Heart left ventricle (tissue), 16 donors: Measurements from ENCODE around the gene INPP4B. TPM values are rescaled to one million over a fixed set of nuclear protein-coding genes. Genes with fewer than 3 reads are reported as not detected.
A peak's percentile ranks its signal among the peaks of the same experiment; 100 is the strongest.

Experiments
- ATAC-seq, 4 donors: fragments of 200-7000 bp; cut with Tn5 transposase; one replicate each; pipeline ENCODE4 v1.9.1; 2020 to 2022; ENCODE audit warnings: moderate library complexity in 4 of 4, mild to moderate bottlenecking in 3 of 4, moderate number of reproducible peaks in 1 of 4
- DNase-seq, 5 donors: peaks; one replicate each; pipeline ENCODE4 v3.0.0-alpha.2; 2020
- H3K27ac ChIP-seq, 12 donors: fragments of 200-600 bp; sonication (generic) in 4 of 12; one replicate each; pipeline versions ENCODE4 v1.5.0 to v1.8.0; 2016 to 2022; ENCODE audit warnings: mild to moderate bottlenecking in 2 of 12
- H3K27me3 ChIP-seq, 9 donors: fragments of 200-600 bp; sonication (generic) in 2 of 9; one replicate each; pipeline versions ENCODE4 v1.5.1 to v1.8.0; 2016 to 2022; ENCODE audit warnings: mild to moderate bottlenecking in 3 of 9
- H3K36me3 ChIP-seq, 9 donors: fragments of 200-600 bp; sonication (generic) in 2 of 9; one replicate each; pipeline versions ENCODE4 v1.5.0 to v1.8.0; 2018 to 2022; ENCODE audit warnings: mild to moderate bottlenecking in 2 of 9
- H3K4me1 ChIP-seq, 12 donors: fragments of 200-600 bp; sonication (generic) in 4 of 12; one replicate each; pipeline versions ENCODE4 v1.5.0 to v1.8.0; 2016 to 2022; ENCODE audit warnings: mild to moderate bottlenecking in 3 of 12
- H3K4me3 ChIP-seq, 12 donors: fragments of 200-600 bp; sonication (generic) in 4 of 12; one replicate each; pipeline versions ENCODE4 v1.5.0 to v1.8.0; 2017 to 2022; ENCODE audit warnings: mild to moderate bottlenecking in 9 of 12, moderate library complexity in 4 of 12
- H3K9me3 ChIP-seq, 12 donors: fragments of 200-600 bp; sonication (generic) in 4 of 12; one replicate each; pipeline versions ENCODE4 v1.5.0 to v1.8.0; 2016 to 2022; ENCODE audit warnings: mild to moderate bottlenecking in 1 of 12
- CTCF ChIP-seq, 12 donors: fragments of 200-600 bp; sonication (generic) in 4 of 12; IDR thresholded peaks; one replicate each; pipeline versions ENCODE4 v1.5.0 to v1.8.0; 2018 to 2022; ENCODE audit warnings: antibody characterized with exemption in 12 of 12, mild to moderate bottlenecking in 5 of 12
- POLR2A ChIP-seq, 2 donors: fragments of 450-650 bp; IDR thresholded peaks; one replicate each; pipeline ENCODE4 v1.6.1; 2017; ENCODE audit warnings: antibody characterized with exemption in 2 of 2, mild to moderate bottlenecking in 2 of 2, moderate library complexity in 2 of 2
- WGBS, 4 donors: extraction: QIAGEN DNeasy Blood & Tissue Kit in 2 of 4; methylation state at CpG; one replicate each; pipeline versions ENCODE4 v1.1.5 to v1.1.7; 2013 to 2018; 5-methylcytosine and 5-hydroxymethylcytosine counted together
- intact Hi-C, 10 donors: fragments of 100-400 bp; cut with DNase I; formaldehyde crosslinking; loops; one replicate each; pipeline versions ENCODE4 v1.11.1 to v1.14.2; 2022
- polyA plus RNA-seq, 2 donors: library from polyadenylated mRNA; stranded (reverse); fragments of 200-250 nt; gene quantifications; one replicate each; pipeline ENCODE4 v1.2.3, GENCODE V29; 2013
- total RNA-seq, 9 donors: library from RNA; depleted of rRNA in 2 of 9; stranded (reverse); fragments of >200 nt in 2 of 9; fragmentation: NEBNext Ultra II Directional in 3 of 9; extraction: Animal tissue kit (Norgen Biotek cat#: 25700) in 3 of 9; gene quantifications; one replicate each; pipeline versions ENCODE4 v1.1.0 to v1.2.4, GENCODE V29; 2016 to 2023
- donor health status: ischemic (EF 13 %, LVEDD 7.1; RV severe dilation, severe dysfunction).
- donor health status: healthy with polysubstance abuse.
- donor health status: DM: no; HTN: yes; CAD: no.
- donor health status: DM: no; HTN: no; CAD: no.
- donor health status: ischemic (EF 25% LVEDD 6.9; RV normal size, moderate dysfunction).
- donor health status: ischemic (EF 25% LVEDD 5.7; RV mildly dilated, moderate dysfunction).
- donor health status: healthy.
- donor health status: DM: yes; HTN: yes; CAD: no.
- donor health status: ischemic (EF 35%, LVEDD 5.7; RV mildly dilated, moderate dysfunction).
- donor health status: nonischemic (EF 11% LVEDD 7.7; RV severe dilation, severe dysfunction).
- donor health status: DM: yes; HTN: yes; CAD: no.
- donor health status: PGD.
- donor health status: ischemic (EF 29% LVEDD 5.4; RV normal size, mild dysfunction).
- donor health status: nonischemic (EF 23%, LVEDD 6.1; RV moderate dilation, normal function).

Gene INPP4B
- total and polyA plus RNA-seq, 11 donors, result 5.5 to 128 (median 39.1) TPM

GRCh38 chr4:142363686-142364085 lies 482.4 kb downstream of the INPP4B start:
- Histone ChIP-seq H3K9me3 (no peaks in the 10 kb centered on the region), H3K27ac (no peak overlapping the region), H3K27me3 (no peaks in the 10 kb centered on the region), H3K4me3 (no peak overlapping the region), H3K36me3 (no peaks in the 10 kb centered on the region), H3K4me1 (peaks cover 0 to 27% (median 10%) of the 10 kb centered on the region in 12 donors)
- 80 to 91% (median 82%) methylated on average over 1 of the region's 1 CpG for WGBS, 4 donors
- DNase-seq (no peak), ATAC-seq (no peak)
- intact Hi-C loops, result loop anchor here in 1 of 10 donors (10.0 kb wide), 1 partner anchor 361 kb away; no protein-coding TSS in a partner anchor
- TF ChIP-seq POLR2A (IDR thresholded peaks at IDR 0.05) (no peak), CTCF (IDR thresholded peaks at IDR 0.05) (no peak)

- intact Hi-C loops, result loop anchor here in 1 of 10 donors (10.0 kb wide), 1 partner anchor 363 kb away; no protein-coding TSS in a partner anchor
- DNase-seq (no peak), ATAC-seq (no peak)
- Histone ChIP-seq H3K4me3 (no peak overlapping the region), H3K27me3 (no peaks in the 10 kb centered on the region), H3K4me1 (peaks cover 0 to 15% (median 0%) of the 10 kb centered on the region in 12 donors), H3K9me3 (no peaks in the 10 kb centered on the region), H3K27ac (no peak overlapping the region), H3K36me3 (no peaks in the 10 kb centered on the region)
- TF ChIP-seq CTCF (IDR thresholded peaks at IDR 0.05) (no peak), POLR2A (IDR thresholded peaks at IDR 0.05) (no peak)
- 90 to 96% (median 92%) methylated on average over 2 of the region's 2 CpGs for WGBS, 4 donors
Observed at GRCh38 chr4:142361981-142362380, 484.1 kb downstream of the INPP4B start.

GRCh38 chr4:142360657-142361056 lies 485.4 kb downstream of the INPP4B start:
- no peaks in the 10 kb centered on the region for H3K27me3 ChIP-seq
- H3K9me3 ChIP-seq, result no peaks in the 10 kb centered on the region
- TF ChIP-seq POLR2A (IDR thresholded peaks at IDR 0.05), result no peak
- TF ChIP-seq CTCF (IDR thresholded peaks at IDR 0.05), result no peak
- H3K4me1 ChIP-seq, result peaks cover 0 to 12% (median 4%) of the 10 kb centered on the region in 12 donors
- DNase-seq, result no peak
- intact Hi-C loops, result loop anchor here in 1 of 10 donors (10.0 kb wide), 1 partner anchor 364 kb away; no protein-coding TSS in a partner anchor
- WGBS, 4 donors, result 95 to 98% (median 96%) methylated on average over 1 of the region's 1 CpG
- no peaks in the 10 kb centered on the region for H3K36me3 ChIP-seq
- no peak overlapping the region for H3K4me3 ChIP-seq
- no peak for ATAC-seq
- no peak overlapping the region for H3K27ac ChIP-seq

- intact Hi-C loops, result loop anchor here in 7 of 10 donors (5.0 to 10.0 kb wide), 6 partner anchors 44 to 486 kb away; partner anchors contain the start of gene INPP4B (in 4 of the 7)
- no peaks in the 10 kb centered on the region for H3K27me3 ChIP-seq
- 41 to 70% (median 53%) methylated on average over 4 of the region's 4 CpGs for WGBS, 4 donors
- H3K4me3 ChIP-seq, result no peak overlapping the region
- no peaks in the 10 kb centered on the region for H3K36me3 ChIP-seq
- DNase-seq, result no peak
- peak in 1 of 4 donors; percentile 34 for ATAC-seq
- no peaks in the 10 kb centered on the region for H3K9me3 ChIP-seq
- H3K4me1 ChIP-seq, result peaks cover 0 to 32% (median 19%) of the 10 kb centered on the region in 12 donors
- no peak for TF ChIP-seq CTCF (IDR thresholded peaks at IDR 0.05)
- TF ChIP-seq POLR2A (IDR thresholded peaks at IDR 0.05), result no peak
- no peak overlapping the region for H3K27ac ChIP-seq
Observed at GRCh38 chr4:142358656-142359055, 487.4 kb downstream of the INPP4B start.
